Measurements from ENCODE around the gene CUX1.
"Not testable (repeated sequence)": the region's sequence is repeated elsewhere in the genome, so short reads cannot be mapped to it uniquely, and the experiment has no call there.

Gene CUX1

DNA sequence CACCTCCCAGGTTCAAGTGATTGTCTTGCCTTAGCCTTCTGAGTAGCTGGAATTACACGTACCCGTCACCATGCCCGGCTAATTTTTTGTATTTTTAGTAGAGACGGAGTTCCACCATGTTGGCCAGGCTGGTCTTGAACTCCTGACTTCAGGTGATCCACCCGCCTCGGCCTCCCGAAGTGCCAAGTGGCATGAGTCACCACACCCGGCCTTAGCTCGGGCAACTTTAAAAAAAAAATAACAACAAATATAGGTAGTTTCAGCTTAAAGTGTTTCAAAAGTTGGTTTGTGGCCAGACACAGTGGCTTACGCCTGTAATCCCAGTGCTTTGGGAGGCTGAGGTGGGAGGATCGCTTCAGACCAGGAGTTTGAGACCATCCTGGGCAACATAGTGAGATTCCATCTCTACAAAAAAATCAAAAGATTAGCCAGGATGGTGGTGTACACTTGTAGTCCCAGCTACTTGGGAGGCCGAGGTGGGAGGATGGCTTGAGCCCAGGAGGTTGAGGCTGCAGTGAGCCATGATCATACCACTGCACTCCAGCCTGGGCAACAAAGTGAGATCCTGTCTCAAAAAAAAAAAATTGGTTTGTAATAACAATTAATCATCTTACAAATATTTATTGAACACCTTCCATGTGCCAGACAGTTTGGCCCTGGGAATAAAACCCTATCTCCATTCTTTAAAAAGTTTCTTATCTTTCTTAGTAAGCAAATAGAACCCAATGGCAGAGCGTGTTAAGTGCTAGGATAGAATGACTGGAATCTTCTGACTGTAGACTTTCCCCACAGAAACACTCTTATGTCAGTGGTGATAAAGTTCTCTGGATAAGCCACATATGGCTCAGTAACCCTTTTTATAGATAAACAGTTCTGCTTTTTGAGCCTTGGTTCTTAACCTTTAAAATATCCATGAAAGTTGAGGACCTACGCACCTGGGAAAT is 104.4 kb downstream of the CUX1 start:
- DNase-seq, result not testable (repeated sequence)

DNA sequence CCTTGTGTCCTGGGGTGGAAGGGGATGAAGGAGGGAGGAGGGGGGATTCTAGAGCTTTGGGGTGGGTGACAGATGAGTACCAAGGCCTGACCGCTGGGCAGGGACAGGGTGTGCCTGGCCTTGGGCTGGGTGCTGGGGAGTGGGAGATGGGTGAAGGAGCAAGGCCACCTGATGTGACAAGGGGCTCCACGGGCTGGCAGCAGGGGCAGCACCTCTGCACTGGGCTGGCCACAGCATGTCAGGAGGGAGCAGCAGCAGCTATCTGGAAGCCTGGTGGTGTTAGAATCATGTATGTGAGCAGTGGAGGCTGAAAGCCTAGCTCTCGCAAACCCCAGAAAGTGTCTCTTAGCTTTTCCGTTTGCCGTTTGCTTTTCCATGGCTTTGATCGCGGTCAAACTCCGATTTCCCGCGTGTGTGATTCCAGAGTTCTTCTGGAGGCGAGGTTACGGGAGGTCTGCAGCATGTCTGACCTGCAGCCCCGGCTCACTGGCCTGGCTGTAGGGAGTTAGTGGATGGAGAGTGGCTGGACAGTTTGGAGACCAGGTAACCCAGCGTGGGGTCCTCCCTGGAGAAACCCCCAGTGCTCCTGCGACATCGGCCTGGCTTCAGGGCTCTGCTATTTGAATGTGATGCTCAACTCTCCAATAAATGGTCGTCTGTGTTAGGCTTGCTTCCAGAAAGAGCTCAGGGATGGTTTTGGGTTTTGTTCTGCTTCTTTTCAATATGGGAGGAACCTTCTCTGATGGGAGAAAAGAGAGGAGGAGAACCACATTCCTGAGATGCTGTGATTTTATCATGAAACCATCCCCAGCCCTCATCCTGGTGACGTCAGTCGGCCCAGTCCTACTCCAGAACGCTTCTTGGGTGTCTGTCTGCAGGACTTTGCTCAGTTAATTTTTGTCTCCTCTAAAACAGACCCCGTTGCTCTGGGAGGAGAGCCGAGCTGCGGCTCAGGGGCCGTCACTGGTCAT is 105.5 kb downstream of the CUX1 start:
- no peak for DNase-seq

DNA sequence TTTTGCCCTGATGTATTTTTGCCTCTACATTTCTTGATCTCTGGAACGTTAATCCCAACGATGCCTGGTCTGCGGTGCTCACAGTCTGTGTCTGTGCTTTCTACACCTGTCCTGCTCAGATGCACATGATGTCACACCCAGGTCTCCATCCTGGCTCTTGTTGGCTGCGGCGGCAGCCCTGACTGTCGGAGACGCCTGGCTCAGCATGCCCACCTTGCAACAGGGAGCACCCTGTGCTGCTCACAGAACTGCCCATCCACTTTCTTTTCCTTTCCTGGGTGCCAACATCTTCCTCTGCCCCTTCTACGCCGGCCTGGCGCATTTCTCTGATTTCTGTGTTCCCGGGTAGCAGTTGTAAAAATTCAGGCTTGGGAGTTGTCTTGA is 106.2 kb downstream of the CUX1 start:
- no peak for DNase-seq

GRCh38 chr7:101924171-101924570 is 106.7 kb downstream of the CUX1 start:
- DNase-seq, result no peak

GRCh38 chr7:101926265-101926664 is 108.8 kb downstream of the CUX1 start:
- no peak for DNase-seq

- no peak for DNase-seq
These were observed 110.0 kb downstream of the CUX1 start for GRCh38 chr7:101927389-101927788.

GRCh38 chr7:101927802-101928201 is 110.4 kb downstream of the CUX1 start:
- no peak for DNase-seq

GRCh38 chr7:101929256-101929655 is 111.8 kb downstream of the CUX1 start:
- DNase-seq, result no peak

DNA sequence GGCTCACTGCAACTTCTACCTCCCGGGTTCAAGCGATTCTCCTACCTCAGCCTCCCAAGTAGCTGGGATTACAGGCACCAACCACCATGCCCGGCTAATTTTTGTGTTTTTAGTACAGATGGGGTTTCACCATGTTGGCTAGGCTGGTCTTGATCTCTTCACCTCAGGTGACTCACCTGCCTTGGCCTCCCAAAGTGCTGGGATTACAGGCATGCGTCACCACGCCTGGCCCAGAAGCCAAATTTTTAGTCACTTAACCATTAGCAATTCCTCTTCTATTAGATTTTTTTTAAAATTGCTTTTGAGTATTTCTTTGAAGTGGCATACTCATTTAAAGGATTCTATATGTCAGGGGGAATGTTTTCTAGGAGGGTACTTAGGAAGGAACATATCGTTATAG is 112.5 kb downstream of the CUX1 start:
- not testable (repeated sequence) for DNase-seq

GRCh38 chr7:101932083-101932482 is 114.7 kb downstream of the CUX1 start:
- no peak for DNase-seq

- no peak for DNase-seq
These were observed 115.6 kb downstream of the CUX1 start for GRCh38 chr7:101933028-101933427.

- no peak for DNase-seq
These were observed 116.3 kb downstream of the CUX1 start for GRCh38 chr7:101933688-101934121.

GRCh38 chr7:101934618-101935017 is 117.2 kb downstream of the CUX1 start:
- no peak for DNase-seq

DNA sequence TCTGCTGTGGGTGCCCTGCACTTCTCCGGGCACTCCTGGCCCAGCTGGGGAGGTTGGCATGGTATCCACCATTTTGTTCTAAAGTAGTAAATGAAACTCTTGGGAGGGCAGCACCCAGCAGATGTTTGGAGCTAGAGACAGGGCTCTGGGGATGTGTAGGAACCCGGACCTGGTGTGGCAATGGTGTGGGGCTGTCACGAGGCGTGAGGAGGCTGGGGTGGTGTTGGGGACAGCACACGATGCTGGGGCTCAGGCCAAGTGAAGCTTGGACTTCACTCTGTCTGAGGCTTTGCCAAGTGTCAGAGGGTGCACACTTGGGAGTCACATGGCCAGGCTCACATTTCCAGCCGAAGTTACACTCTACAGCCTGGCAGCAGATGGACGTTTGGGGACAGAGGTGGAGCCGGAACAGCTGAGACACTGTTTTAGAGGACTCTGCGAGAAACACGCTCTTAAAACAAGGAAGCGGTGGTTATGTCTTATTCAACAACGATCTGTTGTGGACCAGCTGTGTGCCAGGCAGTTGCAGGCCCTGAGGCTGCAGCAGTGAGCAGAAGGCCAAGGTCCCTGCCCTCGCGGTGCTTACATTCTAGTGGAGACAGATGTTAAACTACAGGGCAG is 118.2 kb downstream of the CUX1 start:
- DNase-seq, result no peak

DNA sequence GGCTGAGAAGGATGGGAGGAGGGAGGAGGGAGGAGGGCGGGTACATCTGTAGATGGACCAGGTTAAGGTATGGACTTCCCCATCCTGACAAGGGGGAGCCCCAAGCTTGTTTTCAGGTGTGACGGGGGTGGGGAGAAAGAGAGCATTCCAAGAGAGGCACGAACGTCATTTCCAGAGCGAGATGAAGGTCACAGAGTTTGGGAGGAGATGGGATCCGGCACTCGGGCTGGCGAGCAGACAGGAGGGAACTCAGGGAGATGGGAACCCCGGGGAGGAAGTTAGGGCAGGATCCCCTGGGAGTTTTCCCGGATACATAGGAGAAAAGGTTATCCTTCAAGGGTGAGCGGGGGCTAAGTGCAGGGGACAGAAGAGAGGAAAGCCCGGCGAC is 118.8 kb downstream of the CUX1 start:
- DNase-seq, result no peak

- no peak for DNase-seq
These were observed 119.3 kb downstream of the CUX1 start for GRCh38 chr7:101936611-101937231.

- no peak for DNase-seq
These were observed 120.5 kb downstream of the CUX1 start for GRCh38 chr7:101937717-101938514.

DNA sequence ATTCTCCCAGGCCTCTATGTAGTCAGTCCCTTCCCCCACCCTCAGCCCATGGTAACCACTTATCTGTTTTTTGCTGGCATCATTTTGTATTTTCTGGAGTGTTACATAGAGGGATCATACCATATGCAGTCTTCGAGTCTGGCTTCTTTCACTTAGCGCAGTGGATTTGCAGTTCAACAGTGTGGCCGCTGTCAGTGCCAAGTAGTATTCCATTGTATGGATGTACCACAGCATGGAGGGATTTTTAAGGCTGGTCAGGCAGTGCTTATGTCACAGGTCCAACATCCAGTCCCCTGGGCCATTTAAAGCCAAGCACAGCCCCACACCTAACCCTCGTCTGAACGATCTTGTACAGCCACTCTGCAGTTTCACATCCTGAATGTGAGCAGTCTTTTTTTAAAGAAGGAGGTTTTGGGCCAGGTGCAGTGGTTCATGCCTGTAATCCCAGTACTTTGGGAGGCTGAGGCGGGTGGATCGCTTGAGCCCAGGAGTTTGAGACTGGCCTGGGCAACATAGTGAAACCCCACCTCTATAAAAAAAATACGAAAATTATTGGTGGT is 121.8 kb downstream of the CUX1 start:
- no peak for DNase-seq

- no peak for DNase-seq
These were observed 122.7 kb downstream of the CUX1 start for GRCh38 chr7:101940151-101940550.

- DNase-seq, result no peak
These were observed 123.4 kb downstream of the CUX1 start for GRCh38 chr7:101940830-101941229.

Data from activated naive CD4-positive, alpha-beta T cell treated with anti-CD3 and anti-CD28 coated beads, Interleukin-2, amount 50 U/mL, for 16 hours (primary cell).